HG03469 (cell line): ENCODE data around the gene NSUN3.

ENCODE experiments used
- ATAC-seq: cut with Tn5 transposase; IDR thresholded peaks from one replicate; pipeline ENCODE4 v1.9.1; 2021; ENCODE audit warnings: mild to moderate bottlenecking, moderate library complexity, moderate number of reproducible peaks; ENCODE audit not compliant: unreplicated experiment

Gene NSUN3

DNA sequence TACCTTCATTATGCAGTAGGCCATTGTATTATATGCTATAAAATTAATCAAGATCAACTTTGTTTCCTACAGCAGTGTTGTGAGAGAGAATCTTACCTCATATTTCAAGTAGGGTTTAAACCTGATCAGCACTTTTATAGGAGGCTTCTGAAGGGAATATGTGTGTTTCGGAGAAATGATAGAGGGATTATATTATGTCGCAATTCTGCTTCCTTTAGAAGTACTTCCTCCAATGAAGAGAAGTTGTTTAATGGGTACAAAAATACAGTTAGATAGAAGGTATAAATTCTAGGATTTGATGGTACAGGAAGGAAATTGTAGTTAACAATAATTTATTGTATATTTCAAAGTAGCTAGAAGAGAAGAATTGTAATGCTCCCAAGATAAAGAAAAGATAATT lies 54.9 kb downstream of the NSUN3 start:
- ATAC-seq = no peak

DNA sequence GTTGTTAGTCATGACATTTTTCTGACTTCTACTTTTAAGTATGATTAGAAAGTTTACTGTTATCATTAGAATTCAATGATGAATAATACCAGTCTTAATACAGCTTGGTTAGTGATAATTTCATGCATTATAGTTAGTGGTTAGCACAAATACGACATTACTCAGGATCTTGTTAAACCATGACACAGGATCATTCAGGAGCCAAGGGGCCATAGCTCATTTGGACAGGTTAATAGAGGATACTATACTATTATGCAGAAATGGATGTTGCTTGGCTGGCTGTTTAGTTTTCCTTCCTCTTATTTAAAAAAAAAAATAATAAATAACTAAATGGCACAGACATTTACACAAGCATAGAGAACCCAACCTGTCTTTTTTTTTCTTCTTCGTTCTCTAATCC lies 55.5 kb downstream of the NSUN3 start:
- no peak for ATAC-seq

DNA sequence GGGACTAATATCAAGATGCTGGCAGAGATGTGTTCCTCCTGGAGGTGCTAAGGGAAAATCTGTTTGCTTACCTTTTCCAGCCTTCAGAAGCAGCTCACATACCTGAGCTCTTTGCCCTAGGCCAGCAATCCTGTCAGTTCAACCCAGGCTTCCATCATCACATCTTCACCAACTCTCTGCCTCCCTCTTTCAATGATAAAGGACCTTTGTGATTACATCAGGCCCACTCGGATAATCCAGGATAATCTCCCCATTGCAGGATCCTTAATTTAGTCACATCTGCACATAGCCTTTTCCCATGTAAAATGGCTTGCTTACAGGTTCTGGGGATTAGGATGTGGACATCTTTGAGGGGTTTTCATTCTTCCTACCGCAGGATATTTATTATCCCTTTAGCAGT lies 58.3 kb downstream of the NSUN3 start:
- ATAC-seq = no peak

DNA sequence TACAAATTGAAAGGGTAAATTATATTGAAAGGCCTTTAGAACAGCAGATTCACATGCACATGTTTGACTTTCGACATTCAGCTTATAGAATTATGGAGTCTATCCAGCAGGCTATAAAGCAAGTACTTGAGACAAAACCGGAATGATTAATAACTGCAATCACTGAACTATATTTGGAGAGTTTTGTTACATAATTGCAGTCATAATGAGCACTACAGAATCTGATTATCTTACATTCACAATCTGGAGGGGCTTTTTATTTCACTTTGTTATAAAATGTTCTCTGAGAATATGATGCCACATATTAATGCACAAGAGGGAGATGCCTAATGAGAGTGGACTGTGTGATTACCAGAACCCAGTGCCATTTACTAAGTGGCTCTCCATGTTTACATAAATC lies 64.3 kb downstream of the NSUN3 start:
- no peak for ATAC-seq

DNA sequence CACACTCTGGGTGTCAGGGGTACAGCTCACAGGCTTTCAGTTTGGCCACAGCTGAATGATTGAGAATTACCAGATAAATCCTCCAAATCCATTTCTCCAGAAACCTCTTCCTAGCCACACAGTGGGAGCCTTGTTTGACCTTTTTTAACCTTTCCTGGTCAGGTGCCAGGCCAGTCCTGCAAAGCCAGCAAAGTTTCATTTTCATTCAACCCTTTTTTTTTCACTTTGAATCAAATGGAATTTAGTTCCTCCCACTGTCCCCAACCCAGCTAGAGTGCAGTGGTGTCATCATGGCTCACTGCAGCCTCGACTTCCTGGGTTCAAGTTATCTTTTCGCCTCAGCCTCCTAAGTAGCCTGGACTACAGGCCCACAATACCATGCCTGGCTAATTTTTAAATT lies 67.8 kb downstream of the NSUN3 start:
- ATAC-seq = peak; percentile 55

DNA sequence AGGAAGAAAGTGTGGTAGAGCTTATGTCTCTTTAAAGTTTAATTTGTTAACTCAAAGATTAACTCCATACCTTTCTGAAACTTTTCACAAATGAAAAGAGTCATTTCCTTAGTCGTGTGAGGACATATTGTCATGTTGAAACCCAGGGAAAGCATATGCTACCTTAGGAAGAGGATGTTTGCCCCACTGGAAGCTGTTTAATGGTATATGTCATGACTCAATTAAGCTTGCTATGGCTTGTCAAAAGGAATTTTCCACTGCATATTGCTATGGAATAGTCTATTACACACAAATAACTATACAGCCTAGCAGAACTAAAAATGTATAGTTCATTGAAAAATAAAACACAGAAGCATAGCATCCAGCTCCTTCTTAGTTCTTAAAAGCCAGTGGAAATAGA lies 69.9 kb downstream of the NSUN3 start:
- no peak for ATAC-seq

DNA sequence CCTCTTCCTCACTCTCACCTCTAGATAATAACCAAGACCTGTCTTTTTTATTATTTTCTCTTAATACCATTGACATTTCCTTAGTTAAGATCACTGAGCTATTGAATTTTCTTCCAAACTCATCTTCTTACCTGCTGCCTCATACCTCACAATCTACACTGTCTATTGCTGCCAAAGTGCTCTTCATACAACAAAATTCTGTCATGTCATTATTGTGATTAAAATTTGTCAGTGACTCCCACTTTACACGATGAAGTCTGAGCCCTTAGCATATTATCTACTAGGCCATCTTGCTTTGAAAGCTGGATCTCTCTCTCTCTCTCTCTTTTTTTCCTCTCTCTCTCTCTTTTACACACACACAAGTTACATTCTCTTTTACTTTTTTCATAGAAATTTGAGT lies 73.3 kb downstream of the NSUN3 start:
- no peak for ATAC-seq

DNA sequence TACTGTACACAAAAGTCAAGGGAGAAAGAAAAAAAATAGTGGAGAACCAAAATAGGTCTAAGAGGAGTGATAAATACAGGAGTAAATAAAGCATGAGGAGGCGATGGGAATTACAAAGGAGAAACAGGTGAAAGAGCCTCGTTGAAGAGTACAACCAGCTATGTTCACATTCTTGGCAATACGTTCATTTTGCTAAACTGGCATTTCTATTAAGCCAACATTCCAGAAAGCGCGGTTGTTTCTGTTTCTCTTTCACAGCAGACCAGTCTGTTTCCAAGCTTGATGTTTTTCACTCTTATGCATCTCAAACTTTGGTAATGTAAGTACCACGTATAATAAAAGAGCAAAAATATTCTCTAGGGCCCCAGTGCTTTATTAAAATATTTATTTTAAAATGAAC lies 74.5 kb downstream of the NSUN3 start:
- ATAC-seq = no peak

DNA sequence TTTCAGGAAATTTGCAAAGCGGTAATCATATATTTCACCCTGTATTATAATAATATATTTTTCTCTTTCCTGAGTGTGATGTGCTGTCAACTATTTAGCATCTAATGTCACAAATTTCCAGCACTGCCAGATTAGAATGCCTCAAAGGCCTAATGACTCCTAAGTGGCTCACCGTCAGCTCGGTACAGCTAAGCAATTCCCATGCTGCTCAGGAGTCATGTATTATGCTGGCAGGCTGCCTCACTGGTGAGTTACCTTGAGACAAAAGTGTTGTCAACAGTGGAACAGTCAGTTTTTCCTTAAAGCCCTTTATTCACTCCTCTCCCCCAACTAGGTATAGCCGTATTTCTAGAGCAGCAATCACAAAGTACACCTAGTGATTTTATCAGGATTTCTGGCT lies 83.6 kb downstream of the NSUN3 start:
- no peak for ATAC-seq

DNA sequence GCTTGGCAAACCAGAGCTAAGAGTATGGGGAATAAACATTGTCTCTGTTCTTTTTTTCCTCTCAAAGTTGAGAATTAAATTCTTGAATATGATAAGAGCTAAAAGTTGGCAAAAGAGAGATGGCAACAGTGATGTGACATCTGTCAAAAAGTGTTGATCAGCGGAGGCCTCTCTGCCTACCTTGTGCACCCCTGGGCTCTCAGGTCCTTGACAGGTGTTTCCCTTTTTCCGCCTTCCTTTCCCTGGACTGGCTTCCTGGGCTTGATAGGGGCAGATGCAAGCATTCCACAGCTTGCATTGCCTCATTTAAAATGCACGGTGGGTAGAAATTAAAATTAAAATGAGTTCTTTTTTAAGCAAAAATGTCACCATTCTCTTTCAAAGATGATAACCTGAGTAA lies 84.2 kb downstream of the NSUN3 start:
- ATAC-seq = no peak

DNA sequence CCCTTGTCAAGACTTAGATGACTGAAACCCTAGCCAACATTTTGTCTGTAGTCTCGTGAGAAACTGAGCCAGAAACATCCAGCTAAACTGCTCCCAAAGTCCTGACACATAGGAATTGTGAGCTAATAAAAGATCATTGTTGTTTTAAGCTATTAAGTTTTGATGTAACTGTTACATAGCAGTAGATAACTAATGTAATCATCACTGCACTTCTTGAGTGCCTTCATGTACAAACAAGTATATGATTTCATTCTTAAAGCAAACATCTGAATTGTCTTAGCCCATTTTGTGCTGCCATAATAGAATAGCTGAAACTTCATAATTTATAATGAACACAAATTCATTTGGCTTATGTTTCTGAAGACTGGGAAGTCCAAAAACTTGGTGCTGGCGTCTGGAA lies 87.3 kb downstream of the NSUN3 start:
- ATAC-seq = no peak

DNA sequence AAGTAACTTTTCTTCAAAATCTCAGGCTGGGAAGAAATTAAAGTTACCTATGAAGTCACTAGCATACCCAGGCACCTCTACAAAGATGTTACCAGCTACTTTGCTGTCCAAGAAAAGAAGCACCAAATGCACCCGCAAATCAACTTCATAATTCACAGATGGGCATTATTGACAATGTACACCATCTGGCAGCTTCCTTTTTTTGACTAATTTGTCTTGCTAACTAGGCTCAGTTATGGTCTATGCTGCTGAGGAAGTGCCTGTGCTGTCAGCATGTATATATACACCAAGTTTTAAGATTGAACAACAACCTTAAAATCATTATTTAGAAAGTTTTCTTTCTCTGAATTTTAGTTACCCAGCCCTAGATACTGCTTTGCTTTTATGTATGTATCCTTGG lies 93.8 kb downstream of the NSUN3 start:
- ATAC-seq = no peak

DNA sequence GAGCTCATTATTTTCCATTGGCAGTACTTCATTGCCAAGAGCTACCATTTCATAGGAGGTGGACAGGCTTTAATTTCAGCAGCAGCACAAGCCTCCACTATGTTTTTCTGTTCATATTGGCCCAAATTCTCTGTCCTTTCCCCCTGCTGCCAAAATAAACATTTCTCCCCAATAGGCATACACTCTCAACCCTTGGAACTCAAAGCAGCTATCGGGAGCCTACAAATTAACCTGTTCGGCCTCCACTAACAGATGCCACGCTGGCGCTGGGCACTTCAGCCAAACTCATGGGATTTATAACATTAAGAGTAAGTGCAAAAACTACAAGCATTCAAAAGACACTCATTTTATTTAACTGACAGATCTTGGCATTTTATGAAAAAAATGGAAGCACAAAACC lies 95.7 kb downstream of the NSUN3 start:
- no peak for ATAC-seq

DNA sequence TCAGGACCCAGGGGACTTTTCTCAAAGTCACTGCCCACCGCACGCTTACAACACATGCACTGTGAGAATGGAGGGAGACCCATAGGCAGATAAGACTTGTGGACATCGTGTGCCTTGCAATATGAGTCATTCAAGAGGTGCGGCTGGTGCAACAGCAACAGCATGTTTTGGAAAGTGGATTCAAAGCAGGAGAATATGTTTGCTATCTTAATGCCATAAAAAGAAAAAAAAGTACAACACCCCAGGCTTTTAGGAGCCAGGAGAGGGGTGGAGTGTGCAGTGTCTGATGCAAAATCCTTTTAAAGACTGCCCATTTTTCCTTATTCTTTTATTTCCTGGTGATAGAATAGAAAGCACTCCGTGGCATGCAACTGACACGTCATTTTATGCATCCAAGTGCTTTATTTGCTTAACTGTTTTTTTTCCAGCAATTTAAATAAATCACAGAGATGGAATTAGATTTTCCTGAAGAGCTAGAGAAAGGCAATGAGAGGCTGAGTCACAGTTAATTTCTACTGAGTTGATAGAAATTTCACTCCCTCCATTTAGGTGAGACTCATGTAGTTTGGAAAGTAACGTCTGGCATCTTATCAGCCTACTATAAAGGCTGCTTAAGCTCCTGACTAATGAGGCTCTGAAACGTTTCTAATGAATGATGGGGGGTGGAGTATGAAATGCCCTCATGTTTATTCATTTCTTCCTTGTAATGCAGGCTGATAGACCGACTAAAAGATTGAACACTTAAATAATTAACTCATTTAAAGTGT lies 96.4 kb downstream of the NSUN3 start:
- ATAC-seq = no peak

DNA sequence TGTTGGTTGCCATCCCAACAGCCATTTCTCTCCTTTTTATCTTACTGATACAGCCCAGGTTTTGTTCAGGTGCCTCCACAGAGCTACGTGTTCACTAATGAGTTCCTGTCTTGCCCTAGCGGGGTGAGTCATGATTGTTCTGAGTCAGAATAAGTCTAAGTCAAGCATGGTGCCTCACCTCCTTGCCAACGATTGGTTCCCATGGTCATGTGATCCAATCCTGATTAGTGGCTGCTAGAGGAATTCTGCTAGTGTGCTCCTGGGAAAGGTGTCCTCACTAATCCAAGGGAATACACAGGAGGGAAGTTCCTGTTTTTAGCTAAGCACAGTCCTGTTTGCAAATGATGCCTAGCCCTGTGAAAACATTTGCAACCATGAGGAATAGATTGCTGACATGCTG lies 99.8 kb downstream of the NSUN3 start:
- ATAC-seq = peak; percentile 85

DNA sequence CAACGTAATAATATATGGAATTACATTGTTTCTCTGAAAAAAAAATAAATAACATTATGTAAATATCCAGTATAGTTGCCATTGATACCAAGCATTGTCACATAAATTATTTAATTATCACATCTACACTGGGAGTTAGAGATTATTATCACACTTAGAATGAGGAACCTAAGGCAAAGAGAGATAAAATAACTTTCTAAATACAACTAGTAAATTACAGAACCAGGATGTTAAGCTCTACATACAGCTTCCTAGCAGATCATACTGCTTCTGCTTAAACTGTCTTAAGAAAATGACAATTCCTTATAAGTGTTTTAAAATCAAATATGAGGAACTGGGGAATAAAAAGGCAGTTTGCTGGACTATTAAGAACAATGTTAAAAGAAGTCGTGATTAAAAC lies 104.5 kb downstream of the NSUN3 start:
- ATAC-seq = no peak

DNA sequence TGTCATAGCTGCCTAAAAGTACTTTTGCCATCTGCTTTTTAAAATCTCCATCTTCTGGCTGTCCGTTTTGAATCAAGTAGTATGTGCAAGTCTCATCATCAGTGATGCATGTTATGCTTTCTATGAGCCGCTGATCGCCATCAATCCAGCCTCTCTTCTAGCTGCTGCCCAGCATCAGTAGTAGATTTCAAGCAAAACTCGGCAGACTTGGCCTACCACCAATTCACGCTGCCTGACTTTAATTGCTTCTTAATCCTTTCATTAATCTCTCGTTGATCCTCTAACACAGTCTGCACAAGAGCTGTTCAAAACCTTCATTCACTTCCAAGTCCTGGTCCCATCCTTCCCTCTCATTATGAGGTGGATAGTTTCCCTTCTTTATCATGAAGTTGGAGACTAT lies 104.9 kb downstream of the NSUN3 start:
- no peak for ATAC-seq

DNA sequence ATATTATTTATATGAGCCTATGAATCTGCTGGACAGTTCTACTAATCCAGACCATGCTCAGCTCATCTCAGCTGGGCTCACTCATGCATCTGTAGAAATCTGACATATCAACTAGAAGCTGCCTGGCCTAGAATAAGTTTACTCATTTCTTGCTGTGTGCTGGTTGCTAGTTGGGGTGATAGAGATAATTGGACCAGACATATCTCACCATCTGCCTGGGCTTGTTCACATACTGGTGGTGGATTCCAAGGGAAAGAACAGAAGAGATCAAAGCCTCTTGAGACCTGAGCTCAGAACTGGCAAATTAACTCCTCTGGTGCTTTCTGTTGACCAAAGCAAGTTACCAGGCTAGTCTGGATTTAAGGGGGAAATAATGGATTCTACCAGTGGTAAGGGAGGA lies 109.1 kb downstream of the NSUN3 start:
- ATAC-seq = no peak

DNA sequence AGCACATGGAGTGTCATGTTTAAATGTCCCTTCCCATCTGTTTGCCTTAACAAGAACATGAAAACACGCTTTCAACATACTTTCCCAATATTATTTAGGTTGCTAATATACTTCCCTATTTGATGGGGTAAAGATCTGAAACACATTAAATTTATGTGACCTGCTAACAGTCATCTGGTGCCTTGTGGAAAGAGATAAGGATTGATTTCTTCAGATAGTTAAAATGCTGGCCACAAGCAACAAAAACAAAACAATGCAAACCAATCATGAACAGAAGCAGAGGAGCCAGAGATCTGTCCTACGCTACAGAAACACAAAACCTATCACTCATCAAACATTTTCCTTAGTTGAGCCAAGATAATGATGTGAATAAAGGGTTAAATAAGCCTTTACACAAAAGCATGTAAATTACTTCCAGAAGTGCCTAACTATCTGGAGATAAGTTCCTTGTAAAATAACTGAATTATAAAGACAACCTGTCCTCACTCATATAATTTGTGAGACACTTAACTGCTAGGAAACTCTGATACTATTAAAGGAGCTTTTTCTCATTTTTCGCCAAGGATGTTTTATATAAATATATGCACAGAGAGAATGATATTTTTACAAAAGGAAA lies 109.9 kb downstream of the NSUN3 start:
- ATAC-seq = no peak

DNA sequence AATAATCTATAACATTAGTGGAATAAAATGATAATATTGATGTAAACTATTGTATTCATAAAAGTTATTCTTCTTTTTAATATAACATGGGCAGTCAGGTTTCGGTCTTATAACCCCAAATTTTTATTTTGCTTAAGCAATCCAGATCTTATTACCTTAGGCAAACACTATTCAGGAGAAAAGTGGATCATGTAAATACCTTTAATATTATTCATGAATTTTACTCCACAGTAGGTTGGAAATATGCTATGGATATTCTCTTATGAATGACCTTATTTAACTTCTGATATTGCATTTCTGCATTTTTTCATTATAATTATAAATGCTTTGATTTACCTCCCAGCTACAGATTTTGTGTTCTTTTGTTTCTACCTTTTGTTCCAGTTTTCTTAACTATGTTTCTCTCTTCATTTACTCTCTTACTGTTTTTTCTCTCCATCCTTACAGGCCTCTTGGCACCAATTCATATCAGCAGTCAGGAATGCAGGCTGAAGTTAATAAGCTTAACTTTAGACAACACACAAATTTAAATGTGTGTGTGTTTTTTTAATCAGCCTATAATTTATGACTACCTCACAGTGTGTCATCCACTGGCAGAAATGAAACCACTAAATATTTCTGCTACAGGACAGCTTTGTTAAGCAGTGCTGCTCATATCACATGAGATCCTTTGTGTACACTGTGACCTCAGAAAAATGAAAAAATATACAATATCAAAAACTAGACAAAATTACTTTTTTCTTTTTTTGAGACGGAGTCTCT lies 111.0 kb downstream of the NSUN3 start:
- no peak for ATAC-seq

DNA sequence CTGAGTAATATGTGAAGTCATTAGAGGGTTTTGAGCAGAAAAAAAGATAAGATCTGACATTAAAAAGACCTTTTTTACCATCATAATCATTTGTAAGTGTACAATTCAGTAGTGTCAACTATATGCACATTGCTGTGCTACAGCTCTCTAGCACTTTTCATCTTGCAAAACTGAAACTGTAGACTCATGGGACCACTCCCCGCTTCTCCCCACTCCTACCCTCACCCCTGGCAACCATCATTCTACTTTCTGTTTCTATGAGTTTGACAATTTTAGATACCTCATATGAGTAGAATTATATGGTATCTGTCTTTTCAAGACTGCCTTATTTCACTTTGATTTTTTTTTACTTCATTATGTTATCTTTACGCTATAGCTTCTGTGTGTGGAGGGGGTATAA lies 112.8 kb downstream of the NSUN3 start:
- ATAC-seq = no peak
